ENCODE results near the gene SARS2.
A peak's percentile ranks its signal among the peaks of the same experiment; 100 is the strongest.

SARS2 gene

GRCh38 chr19:38900202-38900629 is 30.3 kb downstream of the SARS2 start:
- H3K4me3 ChIP-seq (ENCODE audit: low read depth, low read length): peak overlapping the region; percentile 70
- TF ChIP-seq, protein P1, sequence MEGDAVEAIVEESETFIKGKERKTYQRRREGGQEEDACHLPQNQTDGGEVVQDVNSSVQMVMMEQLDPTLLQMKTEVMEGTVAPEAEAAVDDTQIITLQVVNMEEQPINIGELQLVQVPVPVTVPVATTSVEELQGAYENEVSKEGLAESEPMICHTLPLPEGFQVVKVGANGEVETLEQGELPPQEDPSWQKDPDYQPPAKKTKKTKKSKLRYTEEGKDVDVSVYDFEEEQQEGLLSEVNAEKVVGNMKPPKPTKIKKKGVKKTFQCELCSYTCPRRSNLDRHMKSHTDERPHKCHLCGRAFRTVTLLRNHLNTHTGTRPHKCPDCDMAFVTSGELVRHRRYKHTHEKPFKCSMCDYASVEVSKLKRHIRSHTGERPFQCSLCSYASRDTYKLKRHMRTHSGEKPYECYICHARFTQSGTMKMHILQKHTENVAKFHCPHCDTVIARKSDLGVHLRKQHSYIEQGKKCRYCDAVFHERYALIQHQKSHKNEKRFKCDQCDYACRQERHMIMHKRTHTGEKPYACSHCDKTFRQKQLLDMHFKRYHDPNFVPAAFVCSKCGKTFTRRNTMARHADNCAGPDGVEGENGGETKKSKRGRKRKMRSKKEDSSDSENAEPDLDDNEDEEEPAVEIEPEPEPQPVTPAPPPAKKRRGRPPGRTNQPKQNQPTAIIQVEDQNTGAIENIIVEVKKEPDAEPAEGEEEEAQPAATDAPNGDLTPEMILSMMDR (IDR thresholded peaks at IDR 0.05; ENCODE audit: low read depth, low read length, missing control alignments): no peak
- no peak for DNase-seq (ENCODE audit: low read depth)

GRCh38 chr19:38899447-38900201 is 30.9 kb downstream of the SARS2 start, which contains the start of the genes NFKBIB and SIRT2:
NFKBIB (plus strand) TSS chr19:38899969; CDS start chr19:38900033, 64 bp downstream.
SIRT2 (minus strand) TSS chr19:38899618; CDS start chr19:38899521, 97 bp downstream.
- peak within 1 kb of the TSS; percentile 70 for H3K4me3 ChIP-seq (ENCODE audit: low read depth, low read length)
- TF ChIP-seq, protein P1 (IDR thresholded peaks at IDR 0.05; ENCODE audit: low read depth, low read length, missing control alignments): no peak
- peak; percentile 99 for DNase-seq (ENCODE audit: low read depth)

DNA sequence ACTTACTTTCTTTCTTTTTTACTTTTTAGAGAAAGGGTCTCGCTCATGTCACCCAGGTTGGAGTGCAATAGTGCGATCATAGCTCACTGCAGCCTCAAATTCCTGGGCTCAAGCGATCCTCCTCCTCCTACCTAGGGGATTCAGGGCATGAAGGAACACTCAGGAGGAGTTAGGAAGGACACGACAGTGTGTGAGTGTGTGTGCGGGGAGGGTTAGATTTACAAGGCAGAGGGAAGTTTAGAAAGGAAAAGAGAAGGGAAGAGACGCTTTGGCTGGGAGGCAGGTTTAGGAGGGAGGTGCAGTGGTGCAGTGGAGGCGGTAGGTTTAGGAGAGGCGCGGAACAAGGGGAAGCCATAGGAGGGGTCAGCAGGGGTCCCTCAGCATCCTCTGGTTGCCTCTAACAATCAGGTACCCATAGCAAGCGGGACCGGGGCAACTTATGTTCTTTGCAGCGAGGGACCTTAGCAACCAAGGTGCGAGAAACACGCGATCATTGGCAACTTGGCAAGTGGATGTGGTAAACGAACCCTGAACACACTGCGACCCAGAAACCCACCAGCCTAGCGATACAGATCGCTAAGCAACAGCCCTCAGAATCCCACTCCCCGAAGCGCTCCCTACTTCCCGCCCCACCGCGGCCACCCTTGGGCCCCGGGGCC is 31.6 kb downstream of the SARS2 start:
- DNase-seq (ENCODE audit: low read depth): no peak
- TF ChIP-seq, protein P1 (IDR thresholded peaks at IDR 0.05; ENCODE audit: low read depth, low read length, missing control alignments): no peak
- peak overlapping the region; percentile 62 for H3K4me3 ChIP-seq (ENCODE audit: low read depth, low read length)

DNA sequence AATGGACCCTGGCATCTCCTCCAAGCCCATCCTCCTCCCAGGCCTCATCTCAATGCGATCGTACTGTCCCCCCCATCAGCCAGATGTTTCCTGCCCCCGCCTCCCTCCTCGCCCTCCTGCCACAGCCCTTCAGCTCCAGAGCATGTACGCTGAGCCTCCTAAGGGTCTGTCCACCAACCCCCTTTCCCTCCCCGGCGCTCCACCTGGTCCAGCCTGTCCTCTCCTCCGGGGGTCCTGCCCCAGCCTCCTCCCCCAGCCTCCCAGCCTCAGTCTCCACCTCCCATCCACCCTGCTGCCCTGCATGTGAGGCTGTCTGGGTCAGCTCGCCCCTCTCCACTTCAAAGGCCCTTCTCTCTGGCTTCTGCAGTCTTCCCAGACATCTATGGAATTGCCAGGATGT is 35.6 kb downstream of the SARS2 start:
- DNase-seq (ENCODE audit: low read depth): no peak
- TF ChIP-seq, protein P1 (IDR thresholded peaks at IDR 0.05; ENCODE audit: low read depth, low read length, missing control alignments): no peak
- no peak overlapping the region for H3K4me3 ChIP-seq (ENCODE audit: low read depth, low read length)

GRCh38 chr19:38893341-38893771 is 37.2 kb downstream of the SARS2 start:
- no peak for DNase-seq (ENCODE audit: low read depth)
- TF ChIP-seq, protein P1 (IDR thresholded peaks at IDR 0.05; ENCODE audit: low read depth, low read length, missing control alignments): no peak
- no peak overlapping the region for H3K4me3 ChIP-seq (ENCODE audit: low read depth, low read length)

DNA sequence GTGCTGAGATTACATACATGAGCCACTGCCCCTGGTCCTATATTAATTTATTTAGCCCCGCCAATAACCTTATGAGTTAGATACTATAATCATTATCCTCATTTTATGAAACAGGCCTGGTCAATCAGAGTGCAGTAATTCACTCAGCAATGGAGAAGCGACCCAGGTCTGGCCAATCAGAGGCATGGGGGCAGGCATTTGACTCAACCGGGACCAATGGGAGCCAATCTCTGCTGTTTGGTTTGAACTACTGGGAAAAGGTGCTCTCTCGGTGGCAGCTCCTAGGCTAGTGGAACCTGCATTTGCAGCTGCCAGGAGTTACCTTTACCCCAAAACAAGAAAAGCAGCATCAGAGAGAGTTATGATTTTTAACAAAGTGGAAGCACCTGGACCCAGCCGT is 37.7 kb downstream of the SARS2 start:
- TF ChIP-seq, protein P1 (IDR thresholded peaks at IDR 0.05; ENCODE audit: low read depth, low read length, missing control alignments): no peak
- no peak for DNase-seq (ENCODE audit: low read depth)
- no peak overlapping the region for H3K4me3 ChIP-seq (ENCODE audit: low read depth, low read length)
